A673 (cell line): Measurements from ENCODE around the gene YRDC.

Experiments used
- EZH2 ChIP-seq: fragments of 200-600 bp; sonication (generic); IDR thresholded peaks from 2 replicates; pipeline ENCODE4 v1.6.1; 2017; ENCODE audit warnings: borderline replicate concordance, low read depth, mild to moderate bottlenecking, mixed read lengths, antibody characterized with exemption, low read length; ENCODE audit not compliant: poor library complexity, severe bottlenecking
- TF ChIP-seq, protein P1 (sequence below): fragments of 300-800, 200-600 bp; sonication (generic); conservative IDR thresholded peaks from 2 replicates; pipeline ENCODE4 v1.5.1; 2017; ENCODE audit warnings: low read depth, mild to moderate bottlenecking, antibody characterized with exemption, low read length, moderate library complexity, mixed read lengths

DNA sequence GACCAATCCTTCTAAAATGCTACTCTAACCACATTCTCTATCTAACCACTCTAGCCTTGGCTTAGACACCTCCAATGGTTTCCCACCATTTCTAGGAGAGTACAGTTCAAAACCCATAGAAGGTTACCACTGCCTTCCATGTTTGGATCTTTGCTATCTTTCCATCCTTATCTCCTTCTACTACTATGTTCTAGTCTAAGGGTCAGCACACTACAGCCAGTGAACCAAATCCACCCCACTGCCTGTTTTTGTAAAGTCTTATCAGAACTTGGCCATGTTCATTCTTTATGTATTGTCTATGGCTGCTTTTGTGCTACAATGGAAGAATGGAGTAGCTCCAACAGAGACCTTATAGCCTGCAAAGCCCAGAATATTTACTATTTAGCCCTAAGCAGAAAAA is 45.1 kb upstream of the YRDC start:
- TF ChIP-seq, protein P1, sequence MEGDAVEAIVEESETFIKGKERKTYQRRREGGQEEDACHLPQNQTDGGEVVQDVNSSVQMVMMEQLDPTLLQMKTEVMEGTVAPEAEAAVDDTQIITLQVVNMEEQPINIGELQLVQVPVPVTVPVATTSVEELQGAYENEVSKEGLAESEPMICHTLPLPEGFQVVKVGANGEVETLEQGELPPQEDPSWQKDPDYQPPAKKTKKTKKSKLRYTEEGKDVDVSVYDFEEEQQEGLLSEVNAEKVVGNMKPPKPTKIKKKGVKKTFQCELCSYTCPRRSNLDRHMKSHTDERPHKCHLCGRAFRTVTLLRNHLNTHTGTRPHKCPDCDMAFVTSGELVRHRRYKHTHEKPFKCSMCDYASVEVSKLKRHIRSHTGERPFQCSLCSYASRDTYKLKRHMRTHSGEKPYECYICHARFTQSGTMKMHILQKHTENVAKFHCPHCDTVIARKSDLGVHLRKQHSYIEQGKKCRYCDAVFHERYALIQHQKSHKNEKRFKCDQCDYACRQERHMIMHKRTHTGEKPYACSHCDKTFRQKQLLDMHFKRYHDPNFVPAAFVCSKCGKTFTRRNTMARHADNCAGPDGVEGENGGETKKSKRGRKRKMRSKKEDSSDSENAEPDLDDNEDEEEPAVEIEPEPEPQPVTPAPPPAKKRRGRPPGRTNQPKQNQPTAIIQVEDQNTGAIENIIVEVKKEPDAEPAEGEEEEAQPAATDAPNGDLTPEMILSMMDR, result no peak
- TF ChIP-seq EZH2, result no peak
